ENCODE results near the gene MAPKAP1. TPM values are rescaled to one million over a fixed set of nuclear protein-coding genes. Genes with fewer than 3 reads are reported as not detected.

MAPKAP1 gene
- total RNA-seq, 1 donor from 2014 or later, result 82.5 TPM

GRCh38 chr9:125559194-125559593 lies 147.8 kb downstream of the MAPKAP1 start:
- DNase-seq, result no peak

- peak; percentile 89 for DNase-seq
Observed at GRCh38 chr9:125558453-125559092, 148.4 kb downstream of the MAPKAP1 start.

DNA sequence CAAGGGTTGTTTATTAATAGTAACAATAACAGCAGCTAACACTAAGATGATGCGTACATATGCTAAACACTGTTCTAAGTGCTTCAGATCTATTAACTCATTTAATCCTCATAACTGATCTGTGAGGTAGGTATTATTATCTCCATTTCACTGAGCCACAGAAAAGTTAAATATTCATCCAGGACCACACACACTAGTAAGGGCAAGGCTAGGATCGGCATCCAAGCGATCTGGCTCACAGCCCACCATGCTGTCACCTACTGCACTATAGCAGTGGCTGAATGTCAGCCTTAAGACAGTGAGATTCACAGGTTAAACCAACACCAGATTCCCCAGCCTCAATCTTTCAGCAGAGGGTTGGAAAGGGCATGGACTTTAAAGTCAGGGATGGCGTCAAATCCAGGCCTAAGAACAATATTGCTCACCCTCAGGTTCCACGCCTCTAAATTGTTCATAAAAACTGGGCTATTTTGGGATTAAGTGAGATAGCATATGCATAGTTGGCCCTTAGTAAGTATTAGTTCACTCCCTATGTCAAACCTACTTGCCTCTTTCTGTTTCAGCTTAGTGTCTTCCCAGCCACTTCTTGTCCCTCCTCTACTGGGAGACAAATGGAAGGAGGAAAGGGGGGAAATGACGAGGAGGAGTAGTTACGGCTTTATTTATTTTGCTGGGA lies 150.8 kb downstream of the MAPKAP1 start:
- no peak for DNase-seq

- no peak for DNase-seq
Observed at GRCh38 chr9:125554726-125555125, 152.3 kb downstream of the MAPKAP1 start.

DNA sequence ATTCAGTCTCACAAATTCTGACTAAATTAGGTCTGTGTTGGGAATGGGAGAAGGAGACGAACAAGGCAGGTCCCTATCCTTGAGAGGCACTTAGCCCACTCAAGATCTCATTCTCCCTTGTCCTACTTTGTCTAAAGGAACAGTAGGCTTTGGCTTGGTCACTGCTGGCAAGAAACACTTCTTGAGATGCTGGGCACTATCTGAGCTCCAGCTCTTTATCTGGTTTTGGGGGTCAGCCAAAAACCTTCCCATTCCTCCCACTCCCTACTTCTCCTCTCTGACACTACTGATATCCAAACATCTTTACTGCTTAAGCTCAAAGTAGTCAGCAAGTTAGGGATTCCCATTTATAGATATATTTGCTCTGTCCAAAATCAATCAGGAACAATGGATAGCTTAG lies 155.2 kb downstream of the MAPKAP1 start:
- no peak for DNase-seq

- DNase-seq, result peak; percentile 70
Observed at GRCh38 chr9:125549891-125550885, 156.8 kb downstream of the MAPKAP1 start.

DNA sequence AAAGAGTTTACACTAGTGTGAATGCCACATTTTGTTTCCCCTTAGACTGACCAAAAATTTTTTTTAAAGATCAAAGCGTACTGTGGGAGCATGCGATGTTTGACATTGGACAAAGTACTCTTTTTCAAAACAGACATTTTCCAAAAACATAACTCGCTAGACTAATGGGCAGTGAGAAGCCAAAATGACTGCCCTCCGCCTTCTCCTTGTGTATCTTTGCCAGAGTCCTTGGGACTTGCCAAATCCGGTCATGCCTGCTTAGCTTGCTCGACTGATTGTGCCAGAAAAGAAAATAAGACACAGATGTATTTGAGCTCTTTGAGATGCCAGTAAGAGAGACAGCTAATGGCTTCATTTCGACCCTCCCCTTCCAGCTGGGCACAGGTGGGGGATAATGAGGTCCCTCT lies 157.5 kb downstream of the MAPKAP1 start:
- DNase-seq, result no peak

DNA sequence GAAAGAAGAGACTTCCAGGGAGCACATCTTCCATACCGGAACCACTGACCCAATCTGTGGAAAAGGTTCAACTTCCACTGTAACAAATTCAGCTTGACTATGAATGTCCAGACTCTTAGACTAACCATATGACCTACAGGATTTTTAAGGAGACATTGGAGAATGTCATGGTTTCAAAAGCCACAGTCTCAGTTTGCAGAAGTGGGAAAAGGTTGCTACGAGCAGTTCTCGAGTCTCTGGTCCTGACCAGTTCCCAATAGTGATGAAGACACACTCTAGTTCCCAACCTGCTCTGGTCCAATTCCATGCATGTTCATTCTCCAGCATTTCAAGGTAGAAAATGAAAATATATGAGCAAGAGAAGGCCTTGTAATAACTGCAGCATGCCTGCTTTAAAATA lies 158.0 kb downstream of the MAPKAP1 start:
- DNase-seq, result no peak

DNA sequence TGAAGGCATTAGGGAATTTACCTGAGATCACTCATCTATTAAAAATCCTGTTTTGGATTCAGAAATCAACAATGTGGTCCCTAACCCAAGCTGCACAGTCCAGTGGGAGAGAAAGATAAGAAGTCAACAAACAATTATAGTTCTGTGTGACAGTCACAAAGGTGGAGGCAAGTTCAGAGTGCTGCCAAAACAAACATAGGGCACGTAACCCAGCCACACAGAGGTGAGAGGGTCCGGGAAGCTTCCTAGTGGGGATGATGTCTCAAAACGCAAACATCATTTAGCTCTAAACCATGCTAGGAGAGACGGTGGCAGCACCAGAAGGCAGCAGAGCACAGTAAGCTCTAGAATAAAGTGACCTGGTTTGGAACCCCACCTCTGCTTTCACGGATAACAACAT lies 158.9 kb downstream of the MAPKAP1 start:
- DNase-seq, result no peak

DNA sequence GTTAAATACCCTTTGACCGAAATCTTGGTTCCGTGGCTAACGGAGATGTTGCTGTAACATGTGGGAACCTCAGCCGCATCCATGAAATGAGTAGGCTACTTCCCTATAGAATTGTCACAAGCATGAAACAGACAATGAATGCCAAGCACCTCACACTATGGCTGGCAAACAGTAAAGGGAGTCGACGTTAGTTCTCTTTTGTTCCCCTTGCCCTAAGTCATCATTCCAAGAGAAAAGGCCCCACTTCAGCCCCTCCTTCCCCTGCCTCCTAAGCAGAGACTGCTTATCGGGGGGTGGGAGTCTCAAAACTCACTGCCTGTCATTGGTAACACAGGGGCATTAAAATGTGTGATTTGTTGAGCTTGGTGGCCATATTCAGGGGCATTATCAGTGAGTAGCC lies 159.6 kb downstream of the MAPKAP1 start:
- no peak for DNase-seq

GRCh38 chr9:125545845-125546244 lies 161.2 kb downstream of the MAPKAP1 start:
- no peak for DNase-seq

GRCh38 chr9:125544988-125545651 lies 161.9 kb downstream of the MAPKAP1 start:
- DNase-seq, result peak; percentile 45

DNA sequence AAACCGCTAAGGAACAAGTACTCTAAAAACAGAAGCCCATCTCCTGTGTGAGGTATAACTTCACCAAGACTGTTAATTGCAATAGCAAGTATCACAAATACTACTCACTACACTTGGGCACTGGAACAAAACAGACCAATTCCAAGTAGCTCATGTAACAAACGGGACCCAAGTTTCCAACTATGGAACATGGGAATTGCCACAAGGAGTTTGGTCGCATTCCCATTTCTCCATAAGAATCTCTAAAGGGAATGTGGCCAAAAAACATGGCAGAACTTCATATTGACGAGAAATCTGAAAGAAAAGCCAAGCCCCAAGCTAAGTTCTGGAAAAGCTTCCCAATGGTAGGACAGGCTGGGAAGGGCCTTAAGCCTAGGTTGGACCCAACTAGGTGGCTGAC lies 162.5 kb downstream of the MAPKAP1 start:
- no peak for DNase-seq

- peak; percentile 52 for DNase-seq
Observed at GRCh38 chr9:125541840-125542243, 165.2 kb downstream of the MAPKAP1 start.

- DNase-seq, result no peak
Observed at GRCh38 chr9:125540497-125540896, 166.5 kb downstream of the MAPKAP1 start.

- DNase-seq, result peak; percentile 77
Observed at GRCh38 chr9:125538092-125538473, 168.9 kb downstream of the MAPKAP1 start.

- DNase-seq, result no peak
Observed at GRCh38 chr9:125537442-125538091, 169.4 kb downstream of the MAPKAP1 start.

DNA sequence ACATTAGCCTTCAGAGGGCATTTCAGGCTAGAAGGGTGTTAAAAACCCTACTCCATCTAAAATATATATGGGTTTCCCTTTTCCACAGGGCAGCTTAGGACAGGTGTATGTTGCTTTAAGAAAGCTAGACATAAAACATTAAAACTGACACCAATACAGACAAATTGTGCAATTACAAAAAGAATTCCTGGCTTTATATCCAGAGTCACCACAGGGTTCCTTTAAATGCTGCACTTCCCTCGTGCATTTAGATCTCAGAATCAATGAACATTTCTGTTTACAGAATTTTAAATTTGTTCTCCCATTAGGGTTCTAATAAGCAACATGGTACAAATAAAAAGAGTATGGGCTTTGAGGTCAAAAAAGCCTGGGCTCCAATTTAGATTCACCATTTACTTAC lies 170.2 kb downstream of the MAPKAP1 start:
- DNase-seq, result no peak

DNA sequence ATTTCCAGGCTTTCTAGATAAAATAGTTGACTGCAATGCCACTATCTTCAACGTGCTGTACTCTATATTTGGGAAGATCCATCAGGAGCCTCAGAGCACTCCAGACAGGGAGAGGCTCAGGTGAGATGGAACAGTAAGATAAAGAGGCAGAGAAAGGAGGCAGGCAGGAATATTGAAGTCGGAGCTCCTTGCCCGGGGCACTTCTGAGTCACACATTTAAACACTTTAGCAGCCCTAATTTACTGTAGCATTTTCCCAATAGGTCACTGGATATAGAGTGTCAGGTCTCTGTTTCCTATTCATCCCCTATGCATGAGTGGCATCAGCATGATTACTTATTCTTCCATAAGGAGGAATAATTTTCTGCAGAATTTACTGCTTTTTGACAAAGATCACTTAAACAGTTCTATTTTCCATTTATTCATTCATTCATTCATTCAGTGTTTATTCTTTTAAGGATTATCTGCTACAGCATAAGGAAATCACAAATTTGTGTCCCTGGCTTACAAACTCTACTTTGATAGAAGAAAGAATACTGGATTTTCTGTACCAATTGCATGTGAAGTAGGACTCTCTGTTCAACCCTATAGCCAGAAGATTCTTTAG lies 170.7 kb downstream of the MAPKAP1 start:
- no peak for DNase-seq

DNA sequence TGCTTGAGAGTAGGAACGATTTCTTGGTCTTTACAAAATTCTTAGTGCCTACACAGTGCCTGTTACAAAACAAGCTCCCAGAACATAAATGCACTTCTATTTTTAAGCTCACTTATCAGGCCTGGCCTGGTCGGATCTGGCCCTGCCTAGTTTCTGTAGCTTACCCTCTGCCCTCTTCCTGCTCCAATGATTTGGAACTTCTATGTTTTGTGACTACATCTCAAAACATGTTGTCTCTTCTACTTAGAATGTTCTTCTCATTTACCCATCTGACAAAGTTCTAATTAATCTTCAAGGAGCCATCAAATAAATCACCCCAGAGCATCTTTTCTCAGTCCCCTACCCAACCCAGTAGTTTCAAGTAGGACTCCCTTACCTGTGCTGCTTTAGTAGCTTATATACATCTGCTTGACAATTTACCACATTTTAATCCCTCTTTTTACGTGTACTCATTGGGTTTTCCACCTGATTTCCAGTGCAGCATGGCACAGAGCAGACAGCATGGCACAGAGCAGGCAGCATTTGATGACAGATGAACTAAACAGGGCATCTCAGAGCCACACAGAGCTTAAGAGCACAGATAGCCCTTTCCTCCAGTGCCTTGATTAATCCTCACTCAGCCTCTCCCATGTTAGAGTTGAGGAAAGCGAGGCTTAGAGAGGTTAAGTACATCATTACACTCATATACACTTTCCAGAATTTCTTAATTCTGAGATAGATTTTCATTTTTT lies 171.9 kb downstream of the MAPKAP1 start:
- no peak for DNase-seq
